IMR-90 (cell line): ENCODE measurements around the gene INCENP.

ENCODE experiments used
- CTCF ChIP-seq: conservative IDR thresholded peaks from 2 replicates; pipeline ENCODE4 v1.5.1; 2012; ENCODE audit warnings: mild to moderate bottlenecking, low read depth, low read length, improper control_type of control experiment
- ELK1 ChIP-seq: fragments of 150-350 bp; IDR thresholded peaks from 2 replicates; pipeline ENCODE4 v1.6.1; 2016; ENCODE audit warnings: low read depth, mild to moderate bottlenecking, low read length, moderate library complexity, borderline replicate concordance
- MAFK ChIP-seq: IDR thresholded peaks from 2 replicates; pipeline ENCODE4 v1.6.1; 2012; ENCODE audit warnings: low read depth, low read length, improper control_type of control experiment
- MXI1 ChIP-seq: IDR thresholded peaks from 2 replicates; pipeline ENCODE4 v1.6.1; 2012; ENCODE audit warnings: low read depth, mild to moderate bottlenecking, low read length, moderate library complexity, borderline replicate concordance
- POLR2A ChIP-seq: IDR thresholded peaks from 2 replicates; pipeline ENCODE4 v1.6.1; 2012; ENCODE audit warnings: mild to moderate bottlenecking, low read depth, low read length
- RCOR1 ChIP-seq: IDR thresholded peaks from 2 replicates; pipeline ENCODE4 v1.6.1; 2012; ENCODE audit warnings: mild to moderate bottlenecking, low read length, improper control_type of control experiment; ENCODE audit not compliant: insufficient replicate concordance
- RFX5 ChIP-seq: IDR thresholded peaks from 2 replicates; pipeline ENCODE4 v1.8.0; 2012; ENCODE audit warnings: low read depth, mild to moderate bottlenecking, low read length, moderate library complexity
- SMC3 ChIP-seq: fragments of 150-350 bp; IDR thresholded peaks from 2 replicates; pipeline ENCODE4 v1.6.1; 2016; ENCODE audit warnings: low read depth, mild to moderate bottlenecking, antibody characterized with exemption, low read length, moderate library complexity
- USF2 ChIP-seq: fragments of 150-350 bp; IDR thresholded peaks from 2 replicates; pipeline ENCODE4 v1.6.1; 2017; ENCODE audit warnings: mild to moderate bottlenecking, antibody characterized with exemption, low read length, low read depth

GRCh38 chr11:62119569-62119968 lies 4.2 kb upstream of the INCENP start:
- no peak for TF ChIP-seq POLR2A
- no peak for TF ChIP-seq CTCF
- no peak for TF ChIP-seq USF2
- TF ChIP-seq MXI1 = no peak
- no peak for TF ChIP-seq ELK1
- TF ChIP-seq SMC3 = no peak
- no peak for TF ChIP-seq MAFK
- TF ChIP-seq RCOR1 = no peak
- TF ChIP-seq RFX5 = no peak
